Globus pallidus (tissue), 1 donor: ENCODE data around the gene RHBDL2.
"Not testable (repeated sequence)": the region's sequence is repeated elsewhere in the genome, so short reads cannot be mapped to it uniquely, and the experiment has no call there.

Experiments used
- DNase-seq: peaks from one replicate; pipeline ENCODE4 v3.0.0-alpha.2; 2015; ENCODE audit warnings: low spot score

Gene RHBDL2, protein sequence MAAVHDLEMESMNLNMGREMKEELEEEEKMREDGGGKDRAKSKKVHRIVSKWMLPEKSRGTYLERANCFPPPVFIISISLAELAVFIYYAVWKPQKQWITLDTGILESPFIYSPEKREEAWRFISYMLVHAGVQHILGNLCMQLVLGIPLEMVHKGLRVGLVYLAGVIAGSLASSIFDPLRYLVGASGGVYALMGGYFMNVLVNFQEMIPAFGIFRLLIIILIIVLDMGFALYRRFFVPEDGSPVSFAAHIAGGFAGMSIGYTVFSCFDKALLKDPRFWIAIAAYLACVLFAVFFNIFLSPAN

DNA sequence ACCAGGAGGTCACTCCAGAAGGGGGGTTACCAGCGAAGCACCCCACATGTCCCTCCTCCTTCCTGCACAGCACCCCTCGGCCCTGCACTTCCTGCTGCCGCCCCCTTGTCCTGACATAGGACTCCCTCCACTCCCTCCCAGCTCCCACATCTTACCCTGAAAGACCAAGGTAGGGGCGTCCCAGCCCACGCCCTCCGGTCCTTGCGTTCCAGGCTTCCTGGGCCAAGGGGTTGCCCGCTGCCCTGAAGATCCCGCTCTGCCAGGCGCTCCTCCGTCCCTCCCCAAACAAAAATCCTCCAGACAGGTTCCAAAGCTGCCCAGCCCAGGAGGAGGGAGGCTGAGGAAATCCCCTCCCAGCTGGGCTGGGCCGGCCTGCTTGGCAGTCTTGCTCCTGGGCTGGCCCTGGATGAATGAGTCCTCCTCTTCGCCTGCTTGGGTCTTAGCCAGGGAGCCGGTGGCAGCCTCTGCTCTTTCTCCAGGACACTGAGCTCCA, at the start of gene RHBDL2:
TSS of gene RHBDL2 (minus strand) at position 304 of the 493 bp plus-strand sequence. CDS start 22,618 bp downstream, outside the sequence.
- peak; percentile 83 for DNase-seq

DNA sequence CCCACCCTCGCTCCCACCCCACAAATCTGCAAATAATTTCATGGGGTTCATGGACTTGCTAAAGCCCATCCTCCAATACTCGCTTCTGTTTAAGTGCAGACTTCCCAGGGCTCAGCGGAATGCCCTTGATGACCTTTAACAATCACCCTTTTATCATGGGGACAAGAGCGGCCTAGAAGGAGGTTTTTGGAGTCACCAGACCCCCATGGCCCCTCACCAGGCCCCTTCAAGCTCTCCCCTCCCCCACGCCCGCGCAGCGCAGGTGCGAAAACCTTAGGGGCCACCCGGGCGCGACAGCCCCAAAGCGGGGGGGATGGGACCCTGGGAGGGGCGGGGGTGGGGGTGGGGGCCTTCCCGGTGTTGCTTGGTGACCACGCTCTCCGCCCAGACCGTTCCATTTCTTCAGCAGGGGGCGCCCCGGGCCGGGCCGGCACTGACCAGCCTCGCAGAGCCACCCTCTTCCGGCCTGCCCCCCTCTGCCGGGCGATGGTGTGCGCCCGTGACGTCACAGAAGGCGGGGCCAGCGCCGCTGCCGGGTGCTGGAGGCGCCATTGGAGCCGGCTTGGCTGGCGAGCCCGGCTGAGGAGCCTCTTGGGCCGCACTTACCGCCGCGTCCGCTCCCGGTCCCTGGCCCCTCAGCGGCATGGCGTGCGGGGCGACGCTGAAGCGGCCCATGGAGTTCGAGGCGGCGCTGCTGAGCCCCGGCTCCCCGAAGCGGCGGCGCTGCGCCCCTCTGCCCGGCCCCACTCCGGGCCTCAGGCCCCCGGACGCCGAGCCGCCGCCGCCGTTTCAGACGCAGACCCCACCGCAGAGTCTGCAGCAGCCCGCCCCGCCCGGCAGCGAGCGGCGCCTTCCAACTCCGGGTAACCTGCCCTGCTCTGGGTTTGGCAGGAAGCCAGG, 49.4 kb upstream of the RHBDL2 start, which contains the start of gene AKIRIN1:
TSS of gene AKIRIN1 (plus strand) at position 539 of the 900 bp plus-strand sequence. CDS start at position 644, 105 bp downstream.
- peak; percentile 98 for DNase-seq

DNA sequence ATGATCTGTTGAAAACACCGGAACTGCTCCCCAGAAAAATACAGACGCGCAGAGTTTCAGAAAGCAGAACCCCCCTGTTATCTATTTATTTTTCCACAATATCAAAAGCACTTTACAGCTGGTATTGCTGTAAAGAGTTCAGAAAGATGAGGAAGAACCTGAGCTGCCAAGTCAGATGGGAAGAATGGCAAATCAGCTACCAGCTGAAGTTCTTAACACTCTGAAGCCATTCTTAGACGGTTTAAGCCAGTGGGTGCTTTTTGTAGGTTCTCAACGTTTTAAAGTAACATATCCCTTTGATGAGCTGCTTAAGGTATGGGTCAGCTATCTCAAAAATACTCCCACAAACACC, 48.7 kb upstream of the RHBDL2 start:
- DNase-seq: no peak

DNA sequence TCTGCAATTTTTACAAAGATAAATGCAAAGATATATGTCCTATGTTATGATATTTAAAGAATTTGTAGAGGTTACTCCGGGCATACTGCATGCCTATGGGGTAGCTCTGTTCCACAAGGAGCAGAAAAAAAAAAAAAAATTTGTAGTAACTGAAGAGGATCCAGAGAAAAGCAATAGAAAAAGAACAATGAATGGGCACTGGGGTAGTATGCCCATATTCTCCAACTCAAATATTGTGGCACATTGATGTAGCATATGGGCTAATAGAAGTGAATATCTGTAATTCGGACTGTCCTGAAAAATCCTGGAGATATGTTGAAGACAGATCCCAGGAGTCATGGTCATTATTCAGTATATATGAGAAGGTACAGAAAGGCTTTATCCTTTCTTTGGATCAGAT, 48.3 kb upstream of the RHBDL2 start:
- no peak for DNase-seq

DNA sequence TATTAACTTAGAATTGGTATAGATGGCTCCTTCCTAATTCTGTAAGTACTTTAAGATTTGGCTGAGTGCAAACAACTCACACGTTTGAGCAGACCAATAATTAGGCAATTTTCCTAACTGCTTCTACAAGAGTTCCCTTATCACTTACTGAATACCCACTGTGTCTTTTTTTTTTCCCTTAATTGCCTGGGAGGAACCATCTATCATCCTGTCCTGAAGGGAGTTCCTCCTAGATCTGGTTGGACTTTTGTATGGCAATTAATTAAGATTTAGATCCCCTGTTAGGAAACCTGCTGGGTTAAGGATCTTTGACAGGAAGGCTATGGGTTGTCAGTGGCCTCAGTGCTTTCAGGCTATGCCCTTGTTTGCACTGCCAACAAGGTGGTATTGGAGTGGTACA, 37.8 kb upstream of the RHBDL2 start:
- not testable (repeated sequence) for DNase-seq

DNA sequence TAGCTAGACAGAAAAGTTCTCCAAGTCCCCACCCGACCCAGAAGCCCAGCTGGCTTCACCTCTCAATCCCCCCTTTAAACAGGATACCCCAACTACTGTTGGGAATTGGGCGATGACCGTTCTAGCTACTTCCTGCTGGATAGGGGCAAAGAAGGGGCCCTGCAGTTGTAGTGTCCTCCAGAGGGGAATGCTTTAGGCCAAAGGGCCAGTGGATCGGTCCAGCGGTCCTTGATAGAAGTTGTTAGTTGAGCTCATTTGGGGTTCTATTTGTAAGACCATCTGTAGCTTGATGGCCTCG, 36.6 kb upstream of the RHBDL2 start:
- not testable (repeated sequence) for DNase-seq

DNA sequence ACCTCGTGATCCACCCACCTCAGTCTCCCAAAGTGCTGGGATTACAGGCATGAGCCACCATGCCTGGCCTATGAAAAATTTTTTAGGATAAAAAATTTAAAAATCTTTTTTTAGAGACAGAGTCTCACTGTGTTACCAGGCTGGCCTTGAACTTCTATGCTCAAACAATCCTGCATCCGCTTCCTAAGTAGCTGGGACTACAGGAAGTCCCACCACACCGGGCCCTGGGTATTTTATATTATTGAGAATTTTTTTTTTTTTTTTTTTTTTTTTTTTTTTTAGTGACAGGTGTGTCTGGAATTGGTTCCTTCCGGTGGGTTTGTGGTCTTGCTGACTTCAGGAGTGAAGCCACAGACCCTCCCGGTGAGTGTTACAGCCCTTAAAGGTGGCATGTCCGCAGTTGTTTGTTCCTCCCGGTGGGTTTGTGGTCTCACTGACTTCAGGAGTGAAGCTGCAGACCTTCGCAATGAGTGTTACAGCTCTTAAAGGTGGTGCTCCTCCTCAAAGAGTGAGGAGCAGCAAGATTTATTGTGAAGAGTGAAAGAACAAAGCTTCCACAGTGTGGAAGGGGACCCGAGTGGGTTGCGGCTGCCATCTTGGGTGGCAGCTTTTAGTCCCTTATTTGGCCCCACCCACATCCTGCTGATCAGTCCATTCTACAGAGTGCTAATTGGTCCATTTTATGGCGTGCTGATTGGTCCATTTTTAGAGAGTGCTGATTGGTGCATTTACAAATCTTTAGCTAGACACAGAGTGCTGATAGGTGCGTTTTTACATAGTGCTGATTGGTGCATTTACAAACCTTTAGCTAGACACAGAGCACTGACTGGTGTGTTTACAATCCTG, 36.0 kb upstream of the RHBDL2 start:
- not testable (repeated sequence) for DNase-seq

DNA sequence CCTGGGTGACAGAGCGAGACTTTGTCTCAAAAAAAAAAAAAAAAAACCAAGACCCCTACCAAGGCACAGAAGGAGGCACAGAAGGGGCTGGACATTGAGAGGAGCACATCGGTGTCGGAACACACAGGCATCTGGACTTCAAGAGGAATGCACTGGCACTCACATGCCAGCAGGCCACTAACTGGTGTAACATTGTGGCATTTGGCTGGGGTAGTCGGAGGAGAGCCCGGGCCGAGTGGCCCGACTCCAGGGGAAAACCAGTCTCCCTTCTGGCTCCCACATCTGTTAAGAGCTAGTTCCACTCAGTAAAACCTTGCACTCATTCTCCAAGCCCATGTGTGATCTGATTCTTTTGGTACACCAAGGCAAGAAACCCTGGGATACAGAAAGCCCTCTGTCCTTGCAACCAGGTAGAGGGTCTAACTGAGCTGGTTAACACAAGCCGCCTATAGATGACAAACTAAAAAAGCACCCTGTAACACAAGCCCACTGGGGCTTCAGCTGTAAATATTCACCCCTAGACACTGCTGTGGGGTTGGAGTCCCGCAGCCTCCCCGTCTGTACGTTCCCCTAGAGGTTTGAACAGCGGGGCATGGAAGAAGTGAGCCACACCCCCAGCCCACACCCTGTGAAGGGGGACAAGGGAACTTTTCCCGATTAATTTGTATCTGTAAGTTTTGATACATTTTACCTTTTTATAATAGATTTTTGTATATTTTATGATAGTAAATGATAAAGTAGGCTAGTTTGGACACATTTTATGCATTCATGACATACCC, 32.2 kb upstream of the RHBDL2 start:
- DNase-seq: no peak

DNA sequence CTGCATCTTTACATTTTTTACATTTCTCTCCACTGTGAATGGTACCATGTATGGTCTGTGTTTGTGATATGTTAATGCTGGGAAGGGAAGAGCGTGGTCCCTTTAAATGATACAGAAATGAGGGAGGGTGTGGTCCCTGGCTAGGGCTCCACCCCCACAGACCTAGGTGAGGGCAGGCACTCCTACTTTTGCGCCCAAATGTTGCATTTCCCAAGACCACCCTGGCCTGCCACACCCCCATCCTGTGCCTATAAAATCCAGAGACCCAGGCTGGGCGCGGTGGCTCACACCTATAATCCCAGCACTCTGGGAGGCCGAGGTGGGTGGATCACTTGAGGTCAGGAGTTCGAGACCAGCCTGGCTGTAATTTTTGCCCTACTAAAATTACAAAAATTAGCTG, 31.5 kb upstream of the RHBDL2 start:
- not testable (repeated sequence) for DNase-seq

DNA sequence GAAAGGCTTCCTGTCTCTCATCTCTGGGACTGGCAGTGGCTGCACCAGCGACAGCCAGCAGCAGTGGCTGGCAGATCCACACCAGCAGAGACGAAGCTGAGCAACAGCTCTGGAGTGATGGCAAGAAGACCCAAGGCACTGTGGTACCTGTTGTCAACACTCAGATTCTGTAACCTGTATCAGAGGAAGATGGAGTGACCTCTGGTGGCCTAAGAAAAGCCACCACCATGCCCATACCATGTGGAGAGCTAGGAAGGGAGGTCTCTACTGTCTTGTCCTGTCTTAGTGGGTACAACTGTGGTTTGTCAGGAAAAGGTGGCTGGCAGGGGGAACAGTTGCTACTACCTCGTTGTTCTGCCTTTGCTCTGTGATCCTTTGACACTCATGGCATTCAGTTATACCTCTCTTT, 22.5 kb upstream of the RHBDL2 start:
- peak; percentile 31 for DNase-seq

DNA sequence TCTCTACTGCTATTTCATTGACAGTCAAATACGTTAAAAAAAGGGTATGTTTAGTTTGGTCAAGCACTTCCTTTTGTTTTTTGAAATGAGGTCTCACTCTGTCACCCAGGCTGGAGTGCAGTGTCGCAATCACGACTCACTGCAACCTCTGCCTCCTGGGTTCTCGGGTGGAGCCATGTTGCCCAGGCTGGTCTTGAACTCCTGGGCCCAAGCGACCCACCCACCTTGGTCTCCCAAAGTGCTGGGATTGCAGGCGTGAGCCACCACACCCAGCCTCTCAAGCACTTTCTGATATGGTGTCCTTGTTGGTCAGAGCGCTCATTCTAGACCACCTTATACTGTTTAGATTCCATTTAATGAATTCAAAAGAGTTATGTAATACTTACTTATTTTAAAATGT, 20.9 kb upstream of the RHBDL2 start:
- no peak for DNase-seq

DNA sequence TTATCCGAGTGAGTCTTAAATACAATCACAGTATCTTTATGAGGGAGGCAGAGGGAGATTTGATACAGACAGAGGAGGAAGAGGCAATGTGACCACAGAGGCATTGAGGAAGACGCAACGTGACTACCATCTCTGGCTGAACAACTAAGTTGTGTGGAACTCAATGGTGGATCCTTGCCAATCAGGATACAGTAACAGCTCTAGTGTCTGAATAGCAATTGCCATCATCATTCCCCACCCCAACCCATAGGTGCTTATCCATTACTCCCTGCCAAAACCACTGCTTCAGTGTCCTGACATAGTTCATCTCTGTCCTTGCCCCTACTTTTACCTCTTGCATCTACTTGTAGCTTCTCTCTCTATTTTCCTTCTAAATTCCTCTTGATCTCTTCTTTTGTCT, 20.5 kb upstream of the RHBDL2 start:
- peak; percentile 26 for DNase-seq

DNA sequence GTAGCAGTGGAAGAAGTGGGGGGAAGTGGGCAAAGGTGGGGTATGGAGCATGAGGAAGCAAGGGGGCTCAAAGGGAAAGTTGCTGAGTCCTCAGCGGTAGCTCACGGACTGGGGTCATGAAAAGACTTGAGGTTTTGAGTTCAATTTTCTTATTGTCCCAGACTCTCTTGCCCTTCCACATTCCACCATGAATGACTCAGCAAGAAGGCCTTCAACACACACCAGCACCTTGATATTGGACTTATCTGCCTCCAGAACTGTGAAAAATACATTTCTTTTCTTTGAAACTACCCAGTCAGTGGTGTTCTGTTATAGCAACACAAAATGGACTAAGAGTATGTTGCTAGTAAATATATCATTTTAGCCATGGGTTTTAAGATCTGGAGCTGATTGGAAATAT, 17.3 kb upstream of the RHBDL2 start:
- DNase-seq: no peak

DNA sequence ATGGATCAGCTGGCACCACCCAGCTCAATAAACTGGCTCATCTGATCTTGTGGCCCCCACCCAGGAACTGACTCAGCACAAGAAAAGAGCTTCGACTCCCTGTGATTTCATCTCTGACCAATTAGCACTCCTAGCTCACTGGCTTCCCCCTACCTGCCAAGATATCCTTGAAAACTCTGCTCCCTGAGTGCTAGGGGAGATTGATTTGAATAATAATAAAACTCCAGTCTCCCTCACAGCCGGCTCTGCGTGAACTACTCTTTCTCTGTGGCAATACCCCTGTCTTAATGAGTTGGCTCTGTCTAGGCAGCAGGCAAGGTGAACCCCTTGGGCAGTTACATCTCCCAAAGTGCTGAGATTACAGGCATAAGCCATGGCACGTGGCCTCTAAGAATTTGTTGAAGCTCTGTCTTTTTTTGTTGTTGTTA, 11.8 kb upstream of the RHBDL2 start:
- no peak for DNase-seq

DNA sequence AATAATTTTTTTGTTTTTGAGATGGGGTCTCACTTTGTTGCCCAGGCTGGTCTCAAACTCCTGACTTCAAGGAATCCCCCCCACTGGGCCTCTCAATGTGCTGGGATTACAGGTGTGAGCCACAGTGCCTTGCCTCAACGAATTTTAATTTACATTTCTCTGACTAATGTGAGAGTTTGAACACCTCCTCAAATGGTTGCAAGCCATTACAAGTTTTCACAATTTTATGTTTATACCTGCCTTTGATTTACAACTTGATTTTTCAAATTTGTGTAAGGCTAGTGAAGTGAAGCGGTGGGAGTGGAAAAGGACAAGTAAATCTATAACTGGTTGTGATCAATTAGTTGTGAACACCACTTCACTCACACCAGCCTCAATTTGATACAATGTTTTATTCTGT, 8.9 kb upstream of the RHBDL2 start:
- DNase-seq: no peak

DNA sequence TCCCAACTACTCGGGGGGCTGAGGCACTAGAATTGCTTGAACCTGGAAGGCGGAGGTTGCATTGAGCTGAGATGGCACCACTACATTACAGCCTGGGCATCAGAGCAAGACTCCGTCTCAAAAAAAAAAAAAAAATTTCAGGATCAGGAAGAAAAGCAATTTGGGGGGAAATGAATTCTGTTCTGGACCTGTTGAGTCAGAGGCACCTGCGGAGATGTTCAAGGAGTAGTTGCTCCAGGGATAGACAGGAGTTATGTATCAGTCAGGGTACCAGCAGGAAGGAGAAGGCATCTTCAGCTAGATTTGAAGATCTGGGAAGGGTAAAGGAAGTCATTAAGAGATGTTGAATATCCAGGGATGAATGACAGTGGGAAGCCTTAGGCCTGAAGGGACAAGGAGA, 2.9 kb upstream of the RHBDL2 start:
- DNase-seq: no peak

DNA sequence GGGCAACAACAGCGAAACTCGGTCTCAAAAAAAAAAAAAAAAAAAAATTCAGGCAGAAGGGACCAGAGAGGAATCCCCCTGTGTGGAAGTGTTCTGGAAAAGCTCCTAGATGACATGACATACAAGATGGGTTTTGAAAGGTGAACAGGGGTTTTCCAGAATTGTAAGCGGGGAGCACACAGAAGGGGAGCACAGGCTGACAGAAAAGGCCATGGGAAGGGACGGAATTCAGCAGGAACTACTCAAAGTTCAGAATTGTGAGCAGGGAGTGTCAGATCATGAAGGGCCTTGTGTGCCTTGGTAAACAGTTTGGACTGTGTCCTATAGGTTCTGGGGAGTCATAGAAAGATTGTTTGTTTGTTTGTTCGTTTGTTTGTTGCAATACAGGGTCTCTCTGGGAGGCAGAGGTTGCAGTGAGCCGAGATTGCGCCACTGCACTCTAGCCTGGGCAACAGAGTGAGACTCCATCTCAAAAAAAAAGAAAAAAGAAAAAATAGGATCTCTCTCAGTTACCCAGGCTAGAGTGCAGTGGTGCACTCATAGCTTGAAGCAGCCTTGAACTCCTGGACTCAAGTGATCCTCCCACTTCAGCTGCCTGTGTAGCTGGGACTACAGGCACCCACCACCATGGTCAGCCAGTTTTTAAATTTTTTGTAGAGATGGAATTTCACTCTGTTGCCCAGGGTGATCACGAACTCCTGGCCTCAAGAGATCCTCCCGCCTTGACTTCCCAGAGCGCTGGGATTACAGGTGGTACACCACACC, 1.2 kb upstream of the RHBDL2 start:
- no peak for DNase-seq

DNA sequence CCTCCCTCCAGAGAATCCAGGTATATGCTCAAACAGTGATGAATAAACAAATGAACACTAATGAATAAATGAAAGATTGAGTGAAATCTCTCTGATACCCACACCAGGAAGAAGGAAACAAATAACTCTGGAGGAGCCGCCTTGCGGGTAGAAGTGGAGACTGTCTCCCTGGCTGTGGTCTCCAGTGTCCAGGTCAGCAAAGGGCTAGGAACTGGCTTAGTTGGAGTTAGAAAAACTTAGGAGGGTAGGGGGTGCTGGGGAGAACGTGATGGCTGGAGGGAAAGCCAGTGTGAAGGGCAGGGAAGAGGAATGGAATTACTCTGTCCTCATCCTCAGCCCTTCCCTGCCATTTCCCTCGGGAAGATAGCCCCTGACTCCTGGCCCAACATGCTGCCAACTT, 537 bp downstream of the RHBDL2 start:
- DNase-seq: no peak

DNA sequence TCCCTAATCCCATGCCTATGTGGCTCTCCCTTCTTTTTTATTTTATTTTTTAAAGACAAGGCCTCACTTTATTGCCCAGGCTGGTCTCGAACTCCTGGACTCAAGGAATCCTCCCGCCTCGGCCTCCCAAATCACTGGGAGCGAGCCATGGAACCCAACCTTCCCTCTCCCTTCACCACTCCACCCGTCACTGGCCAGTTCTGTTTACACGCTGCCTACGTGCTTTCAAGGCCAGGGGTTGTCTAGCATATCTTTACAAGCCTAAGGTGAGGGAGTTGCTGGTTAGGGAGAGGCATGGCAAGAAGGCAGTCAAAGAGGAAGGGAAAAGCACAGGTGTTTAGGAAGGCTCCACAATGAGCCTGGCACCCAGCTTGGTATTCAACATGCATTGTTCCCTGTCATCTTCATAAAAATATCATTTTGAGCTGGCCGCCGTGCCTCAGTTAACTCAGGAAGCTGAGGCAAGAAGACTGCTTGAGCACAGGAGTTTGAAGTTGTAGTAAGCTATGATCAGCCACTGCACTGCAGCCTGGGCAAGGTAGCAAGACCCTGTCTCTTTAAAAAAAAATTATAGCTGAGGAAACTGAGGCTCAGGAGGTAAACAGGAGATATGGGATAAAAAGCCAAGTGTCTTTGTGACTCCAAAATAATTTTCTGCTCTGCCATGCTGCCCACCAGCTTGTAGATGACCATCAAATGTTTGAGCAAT, 1.1 kb downstream of the RHBDL2 start:
- no peak for DNase-seq

DNA sequence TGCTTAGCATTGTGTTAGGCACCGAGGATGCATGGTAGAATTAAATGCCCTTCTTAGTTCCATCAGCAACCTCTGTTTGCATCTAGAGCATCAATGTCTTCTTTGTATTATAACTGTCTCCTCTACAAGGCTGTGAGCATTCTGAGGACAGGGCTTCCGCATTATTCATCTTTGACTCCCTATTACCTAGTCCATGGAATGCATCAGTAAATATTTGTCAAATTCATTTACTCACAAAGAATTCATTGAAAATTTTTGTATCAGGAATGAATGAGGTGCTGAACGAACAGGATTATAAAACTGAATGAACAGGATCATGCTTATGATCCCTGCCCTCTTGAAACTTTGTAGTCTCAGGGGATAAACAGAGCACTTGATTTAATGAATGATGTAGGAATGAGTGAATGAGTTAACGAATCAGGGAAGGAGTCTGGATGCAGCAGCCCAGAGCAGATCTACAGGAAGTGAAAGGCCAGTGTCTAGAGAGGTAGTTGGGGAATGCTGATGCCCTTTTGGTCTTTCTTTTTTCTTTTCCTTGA, 2.8 kb downstream of the RHBDL2 start:
- no peak for DNase-seq
